Lower leg skin (tissue), 4 donors: ENCODE results near the gene HCLS1. TPM values are rescaled to one million over a fixed set of nuclear protein-coding genes. Genes with fewer than 3 reads are reported as not detected.

Experiments
- DNase-seq, 2 donors: peaks; one replicate each; pipeline ENCODE4 v3.0.0-alpha.2; 2019; ENCODE audit warnings: low spot score in 2 of 2
- H3K4me3 ChIP-seq: fragments of 200-600 bp; sonication (generic); 2 replicates; pipeline ENCODE4 v1.5.1; 2017; ENCODE audit warnings: mild to moderate bottlenecking, low read depth; ENCODE audit not compliant: poor library complexity, severe bottlenecking
- CTCF ChIP-seq, 3 donors: fragments of 450-650 bp; IDR thresholded peaks; one replicate each; pipeline ENCODE4 v1.5.1; 2016; ENCODE audit warnings: antibody characterized with exemption in 3 of 3, mild to moderate bottlenecking in 3 of 3, moderate library complexity in 2 of 3
- POLR2A ChIP-seq, 2 donors: fragments of 450-650 bp; IDR thresholded peaks; one replicate each; pipeline ENCODE4 v1.6.1; 2016 to 2017; ENCODE audit warnings: antibody characterized with exemption in 2 of 2, mild to moderate bottlenecking in 1 of 2, moderate library complexity in 1 of 2
- WGBS, 2 donors: methylation state at CpG; one replicate each; pipeline ENCODE4 v1.1.5; 2018; 5-methylcytosine and 5-hydroxymethylcytosine counted together
- intact Hi-C: fragments of 100-400 bp; cut with DNase I; formaldehyde crosslinking; loops from one replicate; pipeline ENCODE4 v1.15.0; 2023; ENCODE audit warnings: low total_unique reads
- total RNA-seq, 4 donors: library from RNA; depleted of rRNA; stranded (reverse); fragments of >200 nt; gene quantifications; one replicate each; pipeline ENCODE4 v1.1.0, GENCODE V29; 2016

The HCLS1 gene
- total RNA-seq, 4 donors from 2014 or later: 8.8 to 21.9 (median 13.2) TPM

- DNase-seq: peak in 1 of 2 donors; percentile 21
- TF ChIP-seq CTCF (IDR thresholded peaks at IDR 0.05): no peak
- TF ChIP-seq POLR2A (IDR thresholded peaks at IDR 0.05): no peak
- intact Hi-C loops: no loop called here
- 93 to 95% methylated on average over 4 of the region's 4 CpGs for WGBS, 2 donors
- H3K4me3 ChIP-seq: no peak overlapping the region
These were observed 34.2 kb downstream of the HCLS1 start for GRCh38 chr3:121626495-121626894.

DNA sequence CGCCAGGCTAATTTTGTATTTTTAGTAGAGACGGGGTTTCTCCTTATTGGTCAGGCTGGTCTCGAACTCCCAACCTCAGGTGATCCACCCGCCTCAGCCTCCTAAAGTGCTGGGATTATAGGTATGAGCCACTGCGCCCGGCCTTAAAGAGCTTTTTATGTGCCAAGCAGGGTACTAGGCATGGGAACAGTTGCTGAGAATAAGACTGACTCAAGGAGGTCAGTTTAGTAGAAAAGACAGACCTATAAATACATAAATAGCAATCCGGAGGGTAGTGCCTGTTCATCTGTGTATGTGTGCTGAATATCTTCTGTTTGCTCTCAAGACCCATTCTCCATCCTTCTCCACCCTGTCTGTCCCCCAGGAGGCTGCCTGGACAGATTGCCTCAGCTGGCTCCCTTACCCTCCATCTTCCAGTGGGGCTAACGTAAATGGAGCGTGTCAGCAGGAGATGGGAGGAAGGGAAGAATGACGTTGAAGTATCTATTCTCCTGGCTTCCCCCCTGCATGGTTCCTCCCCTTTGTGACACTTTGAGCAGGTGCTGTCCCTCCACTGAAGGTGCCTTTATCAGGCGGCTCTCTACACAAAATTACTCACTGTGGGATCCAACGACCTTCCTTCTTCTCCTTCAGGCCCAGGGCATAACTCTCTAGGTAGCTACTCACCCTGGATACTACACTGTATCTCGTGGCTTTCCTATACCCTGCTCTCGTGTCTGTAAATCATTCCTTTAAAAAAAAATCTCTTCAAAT, 36.4 kb downstream of the HCLS1 start:
- intact Hi-C loops: no loop called here
- no peak for TF ChIP-seq POLR2A (IDR thresholded peaks at IDR 0.05)
- TF ChIP-seq CTCF (IDR thresholded peaks at IDR 0.05): no peak
- WGBS, 2 donors: 72 to 78% methylated on average over 14 of the region's 14 CpGs
- H3K4me3 ChIP-seq: no peak overlapping the region
- DNase-seq: peak in 1 of 2 donors; percentile 66

- WGBS, 2 donors: 93 to 94% methylated on average over 6 of the region's 6 CpGs
- peak in 1 of 2 donors; percentile 80 for DNase-seq
- no peak overlapping the region for H3K4me3 ChIP-seq
- intact Hi-C loops: no loop called here
- TF ChIP-seq POLR2A (IDR thresholded peaks at IDR 0.05): no peak
- no peak for TF ChIP-seq CTCF (IDR thresholded peaks at IDR 0.05)
These were observed 39.2 kb downstream of the HCLS1 start for GRCh38 chr3:121621491-121621890.

- DNase-seq: peak in 1 of 2 donors; percentile 5
- WGBS, 2 donors: 70 to 84% methylated on average over 2 of the region's 2 CpGs
These were observed 41.0 kb downstream of the HCLS1 start for GRCh38 chr3:121619691-121620090.

DNA sequence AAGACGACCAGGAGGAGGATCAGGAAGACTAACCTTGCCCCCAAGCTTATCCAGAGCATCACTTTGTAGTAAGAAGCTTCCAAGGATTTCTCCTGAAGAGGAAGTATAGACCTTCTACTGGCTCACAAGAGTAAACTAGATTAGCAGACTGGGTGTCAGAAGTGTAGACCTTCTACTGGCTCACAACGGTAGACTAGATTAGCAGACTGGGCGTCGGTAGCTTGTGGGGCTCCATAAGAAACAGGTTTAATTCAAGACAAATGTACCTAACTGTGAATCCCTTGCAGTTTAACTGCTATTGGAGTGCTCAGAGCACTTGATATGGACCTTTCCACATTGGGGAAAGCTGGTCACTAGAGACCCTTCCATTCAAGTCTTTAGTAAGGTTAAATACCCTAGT, 54.6 kb downstream of the HCLS1 start:
- intact Hi-C loops: no loop called here
- 85 to 92% methylated on average over 4 of the region's 4 CpGs for WGBS, 2 donors
- DNase-seq: no peak
- no peak for TF ChIP-seq CTCF (IDR thresholded peaks at IDR 0.05)
- TF ChIP-seq POLR2A (IDR thresholded peaks at IDR 0.05): no peak
- H3K4me3 ChIP-seq: no peak overlapping the region

More at GRCh38 chr3:121619691-121620090, 41.0 kb downstream of the HCLS1 start:
- TF ChIP-seq CTCF (IDR thresholded peaks at IDR 0.05) (no peak), POLR2A (IDR thresholded peaks at IDR 0.05) (no peak)
- H3K4me3 ChIP-seq: no peak overlapping the region
- intact Hi-C loops: no loop called here

DNA sequence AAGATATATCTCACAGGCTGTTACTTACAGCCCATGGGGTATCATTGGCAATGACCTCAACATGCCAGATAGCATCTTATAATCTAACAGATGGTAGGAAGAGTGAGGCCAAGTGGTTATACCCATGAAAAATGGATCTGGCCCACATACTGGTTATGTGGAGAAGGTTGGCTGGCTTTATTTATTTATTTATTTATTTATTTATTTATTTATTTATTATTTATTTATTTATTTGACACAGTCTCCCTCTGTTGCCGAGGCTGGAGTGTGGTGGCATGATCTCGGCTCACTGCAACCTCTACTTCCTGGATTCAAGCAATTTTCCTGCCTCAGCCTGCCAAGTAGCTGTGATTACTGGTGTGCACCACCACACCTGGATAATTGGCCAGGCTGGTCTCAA, 55.9 kb downstream of the HCLS1 start:
- no peak for DNase-seq
- intact Hi-C loops: no loop called here
- no peak overlapping the region for H3K4me3 ChIP-seq
- no peak for TF ChIP-seq POLR2A (IDR thresholded peaks at IDR 0.05)
- 90 to 94% methylated on average over 2 of the region's 2 CpGs for WGBS, 2 donors
